Kidney tubule cell (primary cell): ENCODE results near the gene TNRC18.
A peak's percentile ranks its signal among the peaks of the same experiment; 100 is the strongest.
"Not testable (repeated sequence)": the region's sequence is repeated elsewhere in the genome, so short reads cannot be mapped to it uniquely, and the experiment has no call there.

ENCODE experiments used
- DNase-seq: peaks from one replicate; pipeline ENCODE4 v3.0.0-alpha.2; 2018; ENCODE audit warnings: low spot score

The TNRC18 gene

GRCh38 chr7:5291301-5291700 lies 132.3 kb downstream of the TNRC18 start:
- DNase-seq, result no peak

- no peak for DNase-seq
Observed at GRCh38 chr7:5289355-5289754, 134.3 kb downstream of the TNRC18 start.

- not testable (repeated sequence) for DNase-seq
Observed at GRCh38 chr7:5288560-5288959, 135.1 kb downstream of the TNRC18 start.

- DNase-seq, result no peak
Observed at GRCh38 chr7:5287802-5288201, 135.8 kb downstream of the TNRC18 start.

- not testable (repeated sequence) for DNase-seq
Observed at GRCh38 chr7:5287373-5287772, 136.3 kb downstream of the TNRC18 start.

GRCh38 chr7:5286933-5287332 lies 136.7 kb downstream of the TNRC18 start:
- DNase-seq, result no peak

- peak; percentile 63 for DNase-seq
Observed at GRCh38 chr7:5284304-5285281, 139.0 kb downstream of the TNRC18 start.

- peak; percentile 8 for DNase-seq
Observed at GRCh38 chr7:5283421-5284303, 140.0 kb downstream of the TNRC18 start.

GRCh38 chr7:5282543-5283316 lies 140.9 kb downstream of the TNRC18 start, which contains the start of gene SLC29A4:
SLC29A4 (plus strand) TSS chr7:5282943; CDS start chr7:5287817, 4,874 bp downstream.
- peak; percentile 20 for DNase-seq

GRCh38 chr7:5281598-5282500 lies 141.8 kb downstream of the TNRC18 start:
- DNase-seq, result not testable (repeated sequence)

- DNase-seq, result no peak
Observed at GRCh38 chr7:5279734-5280133, 143.9 kb downstream of the TNRC18 start.

- no peak for DNase-seq
Observed at GRCh38 chr7:5278766-5279165, 144.9 kb downstream of the TNRC18 start.

- DNase-seq, result no peak
Observed at GRCh38 chr7:5276611-5277010, 147.0 kb downstream of the TNRC18 start.

GRCh38 chr7:5276123-5276522 lies 147.5 kb downstream of the TNRC18 start:
- DNase-seq, result not testable (repeated sequence)

GRCh38 chr7:5275510-5275909 lies 148.1 kb downstream of the TNRC18 start:
- not testable (repeated sequence) for DNase-seq

GRCh38 chr7:5274985-5275431 lies 148.6 kb downstream of the TNRC18 start:
- DNase-seq, result not testable (repeated sequence)

GRCh38 chr7:5274441-5274840 lies 149.2 kb downstream of the TNRC18 start:
- DNase-seq, result no peak

- DNase-seq, result not testable (repeated sequence)
Observed at GRCh38 chr7:5273831-5274405, 149.7 kb downstream of the TNRC18 start.

- no peak for DNase-seq
Observed at GRCh38 chr7:5270788-5271187, 152.8 kb downstream of the TNRC18 start.
